B cell (primary cell): ENCODE measurements around the gene DOCK4. TPM values are rescaled to one million over a fixed set of nuclear protein-coding genes. Genes with fewer than 3 reads are reported as not detected.

Experiments used
- ATAC-seq: fragments of 200-7000 bp; cut with Tn5 transposase; one replicate; pipeline ENCODE4 v1.10.0; 2021; ENCODE audit warnings: low read depth, mild to moderate bottlenecking, moderate number of reproducible peaks, moderate library complexity
- CTCF ChIA-PET: fragments of 350-600 bp; sonication (Branson Sonifier 250); formaldehyde crosslinking; loops from one replicate; lab custom pipeline; 2021; ENCODE audit warnings: antibody characterized with exemption, inconsistent platforms; lab: Charles Lee
- POLR2A ChIA-PET: fragments of 350-600 bp; sonication (Branson Sonifier 250); formaldehyde crosslinking; loops from one replicate; lab custom pipeline; 2021; ENCODE audit warnings: antibody characterized with exemption; lab: Charles Lee
- DNase-seq: peaks from one replicate; pipeline ENCODE4 v3.0.0; 2013
- H2AFZ ChIP-seq: 2 replicates; pipeline ENCODE4 v1.6.1; 2012; ENCODE audit warnings: mild to moderate bottlenecking, low read depth, low read length; ENCODE audit not compliant: insufficient read depth, poor library complexity, severe bottlenecking
- H3K27ac ChIP-seq, 2 donors: 1 replicate in 1 of 2; 2 replicates in 1 of 2; pipeline ENCODE4 v1.5.1; 2012 to 2013; ENCODE audit warnings: low read length in 2 of 2, mild to moderate bottlenecking in 2 of 2, moderate library complexity in 1 of 2
- H3K27me3 ChIP-seq, 4 experiments: fragments of 200-600 bp in 1 of 4; sonication (generic) in 1 of 4; replicated peaks in 1 of 4; 1 replicate in 2 of 4; 2 replicates in 2 of 4; pipeline versions ENCODE4 v1.6.1 to v1.7.0; 2013 to 2016; ENCODE audit warnings: low read length in 3 of 4, mild to moderate bottlenecking in 2 of 4, mixed read lengths in 1 of 4, moderate library complexity in 1 of 4; ENCODE audit not compliant: insufficient read depth in 4 of 4, control insufficient read depth in 3 of 4; ENCODE audit errors: control extremely low read depth in 1 of 4
- H3K36me3 ChIP-seq, 2 experiments: replicated peaks in 1 of 2; 1 replicate in 1 of 2; 2 replicates in 1 of 2; pipeline versions ENCODE4 v1.6.1 to v1.7.1; 2013; ENCODE audit warnings: low read length in 1 of 2; ENCODE audit not compliant: insufficient read depth in 2 of 2, control insufficient read depth in 1 of 2; ENCODE audit errors: control extremely low read depth in 1 of 2, extremely low read depth in 1 of 2
- H3K4me1 ChIP-seq, 2 donors: fragments of 200-600 bp in 1 of 2; sonication (generic) in 1 of 2; 1 replicate in 1 of 2; 2 replicates in 1 of 2; pipeline versions ENCODE4 v1.5.1 to v1.6.1; 2013 to 2017; ENCODE audit warnings: low read length in 2 of 2; ENCODE audit not compliant: control insufficient read depth in 2 of 2, insufficient read depth in 2 of 2
- H3K4me2 ChIP-seq: replicated peaks from 2 replicates; pipeline ENCODE3; 2012; ENCODE audit warnings: mild to moderate bottlenecking, low read depth, low read length; ENCODE audit not compliant: poor library complexity, severe bottlenecking
- H3K4me3 ChIP-seq, 5 experiments: fragments of 200-600 bp in 1 of 5; sonication (generic) in 1 of 5; 1 replicate in 3 of 5; 2 replicates in 2 of 5; pipeline versions ENCODE4 v1.5.1 to v1.7.0; 2011 to 2016; ENCODE audit warnings: low read length in 4 of 5, mild to moderate bottlenecking in 4 of 5, low read depth in 2 of 5, control low read depth in 1 of 5, moderate library complexity in 1 of 5; ENCODE audit not compliant: insufficient read depth in 1 of 5; ENCODE audit errors: control extremely low read depth in 1 of 5, extremely low read depth in 1 of 5
- H3K79me2 ChIP-seq: fragments of 200-600 bp; sonication (generic); one replicate; pipeline ENCODE4 v1.6.0; 2016; ENCODE audit warnings: low read length; ENCODE audit not compliant: control insufficient read depth, insufficient read depth
- H3K9ac ChIP-seq: fragments of 200-600 bp; sonication (generic); 2 replicates; pipeline ENCODE4 v1.6.1; 2017; ENCODE audit warnings: mild to moderate bottlenecking, low read length, moderate library complexity
- H3K9me3 ChIP-seq, 3 donors: one replicate each; pipeline versions ENCODE4 v1.6.1 to v1.7.1; 2013; ENCODE audit warnings: low read length in 2 of 3; ENCODE audit not compliant: control insufficient read depth in 2 of 3, insufficient read depth in 1 of 3; ENCODE audit errors: control extremely low read depth in 1 of 3
- H4K20me1 ChIP-seq: 2 replicates; pipeline ENCODE4 v1.6.0; 2012; ENCODE audit warnings: mild to moderate bottlenecking, low read length; ENCODE audit not compliant: insufficient read depth, control insufficient read depth, poor library complexity, severe bottlenecking
- H3K27ac Mint-ChIP-seq: one replicate; pipeline ENCODE4 v1.8.0; 2021; ENCODE audit warnings: mixed read lengths
- H3K27me3 Mint-ChIP-seq: one replicate; pipeline ENCODE4 v1.8.0; 2021; ENCODE audit warnings: mixed read lengths
- H3K4me1 Mint-ChIP-seq: one replicate; pipeline ENCODE4 v1.8.0; 2021; ENCODE audit warnings: mixed read lengths
- H3K4me3 Mint-ChIP-seq: one replicate; pipeline ENCODE4 v1.8.0; 2021; ENCODE audit warnings: mixed read lengths
- H3K9me3 Mint-ChIP-seq: one replicate; pipeline ENCODE4 v1.8.0; 2022; ENCODE audit warnings: mixed read lengths; ENCODE audit not compliant: insufficient read depth
- CTCF ChIP-seq: fragments of 200-600 bp; IDR thresholded peaks from one replicate; pipeline ENCODE4 v1.8.0; 2022; ENCODE audit warnings: antibody characterized with exemption, mild to moderate bottlenecking
- EZH2 ChIP-seq: IDR thresholded peaks from 2 replicates; pipeline ENCODE4 v1.6.1; 2012; ENCODE audit warnings: borderline replicate concordance, low read depth, mild to moderate bottlenecking, moderate library complexity, low read length; ENCODE audit not compliant: insufficient read depth, poor library complexity, severe bottlenecking
- WGBS: methylation state at CpG from one replicate; pipeline ENCODE4 v1.1.5; 2013; ENCODE audit warnings: missing lambda C conversion rate; ENCODE audit not compliant: insufficient coverage; 5-methylcytosine and 5-hydroxymethylcytosine counted together
- intact Hi-C: fragments of 100-400 bp; cut with micrococcal nuclease; formaldehyde crosslinking; loops from one replicate; pipeline ENCODE4 v1.10.0; 2022
- polyA plus RNA-seq: library from polyadenylated mRNA; depleted of rRNA; stranded (reverse); fragments of >200 nt; gene quantifications from 2 replicates; pipeline ENCODE4 v1.2.3, GENCODE V29; 2012
- total RNA-seq, 2 donors: library from RNA; stranded (reverse); fragments of 120-200 nt in 1 of 2; gene quantifications; 1 replicate in 1 of 2; 2 replicates in 1 of 2; pipeline versions ENCODE4 v1.2.3 to v1.2.4, GENCODE V29; 2013 to 2022

The DOCK4 gene
- total and polyA plus RNA-seq, 2 donors (not counting 1 experiment from before 2014, with no cell fraction given), result 0.03 to 4.1 TPM

- no peak for TF ChIP-seq EZH2
- no peak for TF ChIP-seq CTCF
- Mint-ChIP-seq H3K4me3 (no peak overlapping the region), H3K27ac (no peak overlapping the region), H3K27me3 (peaks cover 4% of the 10 kb centered on the region), H3K4me1 (peaks cover 6% of the 10 kb centered on the region), H3K9me3 (no peaks in the 10 kb centered on the region)
- Histone ChIP-seq H4K20me1 (no peaks in the 10 kb centered on the region), H3K4me2 (no peak overlapping the region), H3K27ac (no peak overlapping the region), H2AFZ (peak overlapping the region; percentile 50), H3K27me3 (no peaks in the 10 kb centered on the region), H3K4me3 (no peak overlapping the region), H3K79me2 (no peaks in the 10 kb centered on the region), H3K9ac (no peak overlapping the region), H3K36me3 (no peaks in the 10 kb centered on the region), H3K4me1 (peaks cover 0 to 5% of the 10 kb centered on the region in 2 donors), H3K9me3 (no peaks in the 10 kb centered on the region)
- intact Hi-C loops, result no loop called here
- no peak for ATAC-seq
- CTCF ChIA-PET, result no interaction called here
- peak; percentile 13 for DNase-seq
- WGBS, result 32% methylated on average over 7 of the region's 8 CpGs
- POLR2A ChIA-PET, result no interaction called here
Measured at GRCh38 chr7:112159351-112159750, 46.8 kb downstream of the DOCK4 start.

GRCh38 chr7:112157072-112157471 lies 49.1 kb downstream of the DOCK4 start:
- WGBS, result no CpG with 5 or more reads among the region's 4 CpGs
- no peak for DNase-seq

More at GRCh38 chr7:112157072-112157471, 49.1 kb downstream of the DOCK4 start:
- Histone ChIP-seq H2AFZ (no peak overlapping the region), H3K9ac (no peak overlapping the region), H3K27ac (no peak overlapping the region), H3K4me2 (no peak overlapping the region), H3K36me3 (no peaks in the 10 kb centered on the region), H3K4me3 (no peak overlapping the region), H4K20me1 (no peaks in the 10 kb centered on the region), H3K79me2 (no peaks in the 10 kb centered on the region), H3K9me3 (no peaks in the 10 kb centered on the region), H3K4me1 (peaks cover 0 to 5% of the 10 kb centered on the region in 2 donors), H3K27me3 (no peaks in the 10 kb centered on the region)
- CTCF ChIA-PET, result no interaction called here
- TF ChIP-seq EZH2 (no peak), CTCF (no peak)
- POLR2A ChIA-PET, result no interaction called here
- no peak for ATAC-seq
- Mint-ChIP-seq H3K27ac (no peak overlapping the region), H3K27me3 (peaks cover 4% of the 10 kb centered on the region), H3K9me3 (no peaks in the 10 kb centered on the region), H3K4me3 (no peak overlapping the region), H3K4me1 (peaks cover 6% of the 10 kb centered on the region)
- intact Hi-C loops, result no loop called here
